HepG2 (cell line): ENCODE measurements around the gene COQ9. TPM values are rescaled to one million over a fixed set of nuclear protein-coding genes. Genes with fewer than 3 reads are reported as not detected.
A peak's percentile ranks its signal among the peaks of the same experiment; 100 is the strongest.

Experiments
- FOXK2 ChIP-seq: fragments of 450-650 bp; IDR thresholded peaks from 2 replicates; pipeline ENCODE4 v1.6.1; 2016
- HNRNPH1 ChIP-seq: fragments of 200-400 bp; formaldehyde crosslinking; optimal IDR thresholded peaks from 2 replicates; pipeline ENCODE3; 2017; ENCODE audit warnings: mild to moderate bottlenecking, low read depth, low read length
- HOXA9 ChIP-seq: sonication (generic); formaldehyde crosslinking; IDR thresholded peaks from 2 replicates; pipeline ENCODE4 v1.8.1; 2022; ENCODE audit warnings: missing genetic modification reagents, mild to moderate bottlenecking, moderate library complexity, borderline replicate concordance
- IRX3 ChIP-seq: sonication (generic); formaldehyde crosslinking; IDR thresholded peaks from 2 replicates; pipeline ENCODE4 v1.8.1; 2023; ENCODE audit warnings: mild to moderate bottlenecking, low read depth, missing genetic modification reagents, borderline replicate concordance
- KLF15 ChIP-seq: sonication (generic); formaldehyde crosslinking; IDR thresholded peaks from 2 replicates; pipeline ENCODE4 v1.8.1; 2023; ENCODE audit warnings: borderline replicate concordance, mild to moderate bottlenecking, inconsistent platforms, missing genetic modification reagents, mixed read lengths
- MZF1 ChIP-seq: sonication (generic); formaldehyde crosslinking; IDR thresholded peaks from 2 replicates; pipeline ENCODE4 v1.8.1; 2023; ENCODE audit warnings: mild to moderate bottlenecking, missing genetic modification reagents, borderline replicate concordance
- RARA ChIP-seq: IDR thresholded peaks from 2 replicates; pipeline ENCODE4 v1.6.1; 2016; ENCODE audit warnings: missing genetic modification reagents, missing compliant biosample characterization
- REL ChIP-seq: sonication (generic); formaldehyde crosslinking; conservative IDR thresholded peaks from 2 replicates; pipeline ENCODE4 v1.8.0; 2022; ENCODE audit warnings: mild to moderate bottlenecking, missing genetic modification reagents, moderate library complexity
- SALL1 ChIP-seq: sonication (generic); formaldehyde crosslinking; IDR thresholded peaks from 2 replicates; pipeline ENCODE4 v1.8.0; 2022; ENCODE audit warnings: mild to moderate bottlenecking, missing genetic modification reagents
- SRF ChIP-seq: IDR thresholded peaks from 2 replicates; pipeline ENCODE4 v1.6.1; 2011; ENCODE audit warnings: mild to moderate bottlenecking, low read depth, low read length, moderate library complexity
- SRSF9 ChIP-seq: fragments of 200-400 bp; formaldehyde crosslinking; IDR thresholded peaks from 2 replicates; pipeline ENCODE4 v1.6.1; 2018; ENCODE audit warnings: borderline replicate concordance, mild to moderate bottlenecking, low read depth, low read length; ENCODE audit not compliant: insufficient read depth, poor library complexity, severe bottlenecking
- U2AF2 ChIP-seq: fragments of 200-400 bp; formaldehyde crosslinking; IDR thresholded peaks from 2 replicates; pipeline ENCODE4 v1.6.1; 2017; ENCODE audit warnings: low read depth, mild to moderate bottlenecking, low read length
- ZBTB38 ChIP-seq: sonication (generic); formaldehyde crosslinking; IDR thresholded peaks from 2 replicates; pipeline ENCODE4 v1.5.1; 2020; ENCODE audit warnings: mild to moderate bottlenecking, missing genetic modification reagents
- ZFP36L2 ChIP-seq: sonication (generic); formaldehyde crosslinking; IDR thresholded peaks from 2 replicates; pipeline ENCODE4 v1.4.0; 2020; ENCODE audit warnings: missing genetic modification reagents
- ZFP62 ChIP-seq: sonication (generic); formaldehyde crosslinking; IDR thresholded peaks from 2 replicates; pipeline ENCODE4 v1.4.0; 2020; ENCODE audit warnings: missing genetic modification reagents
- ZNF142 ChIP-seq: sonication (generic); formaldehyde crosslinking; IDR thresholded peaks from 2 replicates; pipeline ENCODE4 v1.4.0; 2020; ENCODE audit warnings: missing genetic modification reagents
- ZNF446 ChIP-seq: sonication (generic); formaldehyde crosslinking; IDR thresholded peaks from 2 replicates; pipeline ENCODE4 v1.5.0; 2020; ENCODE audit warnings: mild to moderate bottlenecking, missing genetic modification reagents
- ZNF510 ChIP-seq: sonication (generic); formaldehyde crosslinking; IDR thresholded peaks from 2 replicates; pipeline ENCODE4 v1.4.0; 2020; ENCODE audit warnings: low read depth, mild to moderate bottlenecking, missing genetic modification reagents
- ZNF724P ChIP-seq: sonication (generic); formaldehyde crosslinking; IDR thresholded peaks from 2 replicates; pipeline ENCODE4 v1.8.0; 2022; ENCODE audit warnings: missing genetic modification reagents, borderline replicate concordance
- ZNF792 ChIP-seq: IDR thresholded peaks from 2 replicates; pipeline ENCODE4 v1.6.1; 2016
- ZNF850 ChIP-seq: sonication (generic); formaldehyde crosslinking; conservative IDR thresholded peaks from 2 replicates; pipeline ENCODE4 v1.9.0; 2021; ENCODE audit warnings: mild to moderate bottlenecking, missing genetic modification reagents
- ZSCAN31 ChIP-seq: sonication (generic); formaldehyde crosslinking; IDR thresholded peaks from 2 replicates; pipeline ENCODE4 v1.5.0; 2020; ENCODE audit warnings: low read depth, mild to moderate bottlenecking, missing genetic modification reagents
- polyA plus RNA-seq, 8 experiments: library from polyadenylated mRNA; depleted of rRNA in 3 of 8; stranded (reverse) in 7 of 8; unstranded in 1 of 8; fragments of >200 nt; fragmentation: Illumina TruSeq in 4 of 8; extraction: Trizol in 4 of 8; gene quantifications; 2 replicates each; pipeline versions ENCODE4 v1.2.1 to v1.2.3, GENCODE V29; 2011 to 2016; ENCODE audit warnings: low read depth in 4 of 8, missing spikeins in 1 of 8, mixed read lengths in 1 of 8; ENCODE audit not compliant: insufficient read depth in 1 of 8
- total RNA-seq, 5 experiments: library from RNA; depleted of rRNA; stranded (reverse); fragments of >200 nt; fragmentation: Illumina TruSeq; extraction: Trizol; gene quantifications; 2 replicates each; pipeline ENCODE4 v1.2.3, GENCODE V29; 2016; ENCODE audit warnings: low read depth in 1 of 5
- TF ChIP-seq, protein P1 (sequence below): sonication (generic); formaldehyde crosslinking; IDR thresholded peaks from 2 replicates; pipeline ENCODE4 v1.8.1; 2023; ENCODE audit warnings: mild to moderate bottlenecking, missing genetic modification reagents, borderline replicate concordance
- TF ChIP-seq, protein P2 (sequence below): sonication (generic); formaldehyde crosslinking; IDR thresholded peaks from 2 replicates; pipeline ENCODE4 v1.4.0; 2020; ENCODE audit warnings: mild to moderate bottlenecking, low read depth, missing genetic modification reagents

The COQ9 gene
- total and polyA plus RNA-seq, 2 of the 13 experiments (the other 11 are each of a cell fraction or from before 2014, with no cell fraction given) = 57.5 to 108 TPM

DNA sequence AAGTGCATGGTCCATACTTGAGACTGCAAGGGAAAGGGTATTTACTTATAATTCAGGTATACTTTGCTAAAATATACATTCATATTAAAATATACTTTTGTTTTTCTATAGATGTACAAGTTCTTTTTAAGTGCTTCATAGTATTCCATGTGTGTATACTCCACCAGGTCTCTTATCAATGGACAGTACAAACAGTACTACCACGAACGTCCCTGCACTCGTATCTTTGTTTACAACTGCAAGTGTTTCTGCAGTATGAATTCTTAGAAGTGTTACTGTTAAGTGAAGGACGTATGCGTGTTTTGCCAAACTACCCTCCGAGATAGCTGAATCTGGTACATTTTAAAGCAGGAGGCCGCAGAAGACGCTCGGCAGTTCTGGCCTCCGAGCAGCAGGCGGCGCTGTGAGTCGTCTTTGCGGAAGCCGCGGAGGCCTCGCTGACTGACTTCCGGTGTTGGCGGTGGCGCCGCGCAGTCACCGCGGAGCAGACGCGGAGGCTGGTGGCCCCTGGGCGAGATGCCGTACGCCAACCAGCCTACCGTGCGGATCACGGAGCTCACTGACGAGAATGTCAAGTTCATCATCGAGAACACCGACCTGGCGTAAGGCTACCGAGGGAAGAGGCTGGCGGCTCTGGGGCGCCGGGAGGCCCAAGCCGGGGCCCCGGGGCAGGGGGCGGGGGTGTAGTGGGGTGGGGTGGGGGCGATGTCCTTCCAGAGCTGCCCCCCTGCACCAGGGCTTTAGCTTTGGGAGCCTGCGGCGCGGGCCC, 15.1 kb downstream of the COQ9 start, which contains the start of gene POLR2C (continued):
- TF ChIP-seq ZNF142 (CRISPR knock-in tag) (peak; percentile 93), SRSF9 (no peak), ZNF510 (CRISPR knock-in tag) (peak; percentile 94; the same call in 1 of the 2 replicates), IRX3 (no peak), ZNF446 (CRISPR knock-in tag) (no peak), FOXK2 (no peak), ZNF850 (CRISPR knock-in tag) (no peak), ZSCAN31 (CRISPR knock-in tag) (peak; percentile 89), RARA (CRISPR knock-in tag) (peak; percentile 60), ZFP36L2 (CRISPR knock-in tag) (0 out of 2 replicates have a peak, but pooled peaks have one; percentile 92), HNRNPH1 (no peak), HOXA9 (CRISPR knock-in tag) (no peak), SRF (peak; percentile 33; the same call in 1 of the 2 replicates), ZNF792 (CRISPR knock-in tag) (peak; percentile 95; the same call in 1 of the 2 replicates), U2AF2 (no peak), SALL1 (peak; percentile 90), ZFP62 (no peak), REL (CRISPR knock-in tag) (no peak), ZNF724P (CRISPR knock-in tag) (no peak), ZBTB38 (CRISPR knock-in tag) (peak; percentile 96), MZF1 (0 out of 2 replicates have a peak, but pooled peaks have one; percentile 78), KLF15 (no peak; the same call in 1 of the 2 replicates)
- TF ChIP-seq, protein P1, sequence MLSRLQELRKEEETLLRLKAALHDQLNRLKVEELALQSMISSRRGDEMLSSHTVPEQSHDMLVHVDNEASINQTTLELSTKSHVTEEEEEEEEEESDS (CRISPR knock-in tag) = no peak
- TF ChIP-seq, protein P2, sequence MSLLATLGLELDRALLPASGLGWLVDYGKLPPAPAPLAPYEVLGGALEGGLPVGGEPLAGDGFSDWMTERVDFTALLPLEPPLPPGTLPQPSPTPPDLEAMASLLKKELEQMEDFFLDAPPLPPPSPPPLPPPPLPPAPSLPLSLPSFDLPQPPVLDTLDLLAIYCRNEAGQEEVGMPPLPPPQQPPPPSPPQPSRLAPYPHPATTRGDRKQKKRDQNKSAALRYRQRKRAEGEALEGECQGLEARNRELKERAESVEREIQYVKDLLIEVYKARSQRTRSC (CRISPR knock-in tag) = peak; percentile 33; the same call in 1 of the 2 replicates
